ENCODE measurements around the gene FOXF2. TPM values are rescaled to one million over a fixed set of nuclear protein-coding genes. Genes with fewer than 3 reads are reported as not detected.

The FOXF2 gene
- total RNA-seq, 1 donor from 2014 or later, result not detected

- no peaks in the 10 kb centered on the region for H3K9me3 Mint-ChIP-seq
Measured at GRCh38 chr6:1426416-1426815, 37.0 kb downstream of the FOXF2 start.

GRCh38 chr6:1435806-1436205, 46.4 kb downstream of the FOXF2 start:
- no peaks in the 10 kb centered on the region for H3K36me3 Mint-ChIP-seq (ENCODE audit: low read depth)
- H3K4me1 Mint-ChIP-seq, result no peaks in the 10 kb centered on the region
- no peak overlapping the region for H3K27ac Mint-ChIP-seq (ENCODE audit: unreplicated experiment)
- peaks cover 50% of the 10 kb centered on the region for H3K27me3 Mint-ChIP-seq (ENCODE audit: low read depth)
- no peak overlapping the region for H3K4me3 Mint-ChIP-seq
- H3K9me3 Mint-ChIP-seq, result no peaks in the 10 kb centered on the region
- no peak for DNase-seq (ENCODE audit: low read depth, low spot score)
- no peak for TF ChIP-seq CTCF (conservative IDR thresholded peaks at IDR 0.05)

More at GRCh38 chr6:1426416-1426815, 37.0 kb downstream of the FOXF2 start:
- DNase-seq (ENCODE audit: low read depth, low spot score), result no peak
- Mint-ChIP-seq H3K27me3 (ENCODE audit: low read depth) (peaks cover 21% of the 10 kb centered on the region), H3K4me3 (no peak overlapping the region), H3K27ac (ENCODE audit: unreplicated experiment) (no peak overlapping the region), H3K4me1 (no peaks in the 10 kb centered on the region), H3K36me3 (ENCODE audit: low read depth) (no peaks in the 10 kb centered on the region)
- no peak for TF ChIP-seq CTCF (conservative IDR thresholded peaks at IDR 0.05)

- Mint-ChIP-seq H3K4me1 (no peaks in the 10 kb centered on the region), H3K27ac (ENCODE audit: unreplicated experiment) (no peak overlapping the region), H3K27me3 (ENCODE audit: low read depth) (peaks cover 50% of the 10 kb centered on the region), H3K9me3 (no peaks in the 10 kb centered on the region), H3K36me3 (ENCODE audit: low read depth) (no peaks in the 10 kb centered on the region), H3K4me3 (no peak overlapping the region)
- TF ChIP-seq CTCF (conservative IDR thresholded peaks at IDR 0.05), result peak; percentile 89
- peak; percentile 81 for DNase-seq (ENCODE audit: low read depth, low spot score)
Measured at GRCh38 chr6:1436334-1437306, 47.2 kb downstream of the FOXF2 start.

- DNase-seq (ENCODE audit: low read depth, low spot score), result no peak
- Mint-ChIP-seq H3K27ac (ENCODE audit: unreplicated experiment) (no peak overlapping the region), H3K4me3 (no peak overlapping the region), H3K27me3 (ENCODE audit: low read depth) (peaks cover 50% of the 10 kb centered on the region), H3K4me1 (no peaks in the 10 kb centered on the region), H3K9me3 (no peaks in the 10 kb centered on the region), H3K36me3 (ENCODE audit: low read depth) (no peaks in the 10 kb centered on the region)
- no peak for TF ChIP-seq CTCF (conservative IDR thresholded peaks at IDR 0.05)
Measured at GRCh38 chr6:1437553-1438406, 48.4 kb downstream of the FOXF2 start.

GRCh38 chr6:1438471-1438881, 49.1 kb downstream of the FOXF2 start:
- peaks cover 47% of the 10 kb centered on the region for H3K27me3 Mint-ChIP-seq (ENCODE audit: low read depth)
- H3K9me3 Mint-ChIP-seq, result no peaks in the 10 kb centered on the region
- H3K36me3 Mint-ChIP-seq (ENCODE audit: low read depth), result no peaks in the 10 kb centered on the region
- DNase-seq (ENCODE audit: low read depth, low spot score), result no peak
- no peaks in the 10 kb centered on the region for H3K4me1 Mint-ChIP-seq
- no peak overlapping the region for H3K27ac Mint-ChIP-seq (ENCODE audit: unreplicated experiment)
- no peak for TF ChIP-seq CTCF (conservative IDR thresholded peaks at IDR 0.05)
- H3K4me3 Mint-ChIP-seq, result no peak overlapping the region

All from neural crest cell (in vitro differentiated cells).